Measurements from ENCODE around the gene SLC25A22. TPM values are rescaled to one million over a fixed set of nuclear protein-coding genes. Genes with fewer than 3 reads are reported as not detected.
A peak's percentile ranks its signal among the peaks of the same experiment; 100 is the strongest.

The SLC25A22 gene
- total and polyA plus RNA-seq, 9 of the 15 experiments (the other 6 are each of a cell fraction or from before 2014, with no cell fraction given) = 0.41 to 55.4 (median 11.4) TPM

- TF ChIP-seq CREB1 (IDR thresholded peaks at IDR 0.05) (no peak), CREB1 (CRISPR knock-in tag; IDR thresholded peaks at IDR 0.05) (no peak), SAFB (IDR thresholded peaks at IDR 0.05; ENCODE audit: borderline replicate concordance, low read depth, low read length) (no peak), PTBP1 (IDR thresholded peaks at IDR 0.05; ENCODE audit: low read depth, low read length) (no peak), SRSF3 (IDR thresholded peaks at IDR 0.05; ENCODE audit: insufficient read depth, low read length) (no peak), ZNF41 (CRISPR knock-in tag; conservative IDR thresholded peaks at IDR 0.05) (no peak), TFAM (CRISPR knock-in tag; conservative IDR thresholded peaks at IDR 0.05) (no peak), HNRNPUL1 (IDR thresholded peaks at IDR 0.05; ENCODE audit: low read length) (no peak), HINFP (tag; conservative IDR thresholded peaks at IDR 0.05; ENCODE audit: low read depth) (no peak)
Measured at GRCh38 chr11:745428-745827, 52.7 kb downstream of the SLC25A22 start (continued).

DNA sequence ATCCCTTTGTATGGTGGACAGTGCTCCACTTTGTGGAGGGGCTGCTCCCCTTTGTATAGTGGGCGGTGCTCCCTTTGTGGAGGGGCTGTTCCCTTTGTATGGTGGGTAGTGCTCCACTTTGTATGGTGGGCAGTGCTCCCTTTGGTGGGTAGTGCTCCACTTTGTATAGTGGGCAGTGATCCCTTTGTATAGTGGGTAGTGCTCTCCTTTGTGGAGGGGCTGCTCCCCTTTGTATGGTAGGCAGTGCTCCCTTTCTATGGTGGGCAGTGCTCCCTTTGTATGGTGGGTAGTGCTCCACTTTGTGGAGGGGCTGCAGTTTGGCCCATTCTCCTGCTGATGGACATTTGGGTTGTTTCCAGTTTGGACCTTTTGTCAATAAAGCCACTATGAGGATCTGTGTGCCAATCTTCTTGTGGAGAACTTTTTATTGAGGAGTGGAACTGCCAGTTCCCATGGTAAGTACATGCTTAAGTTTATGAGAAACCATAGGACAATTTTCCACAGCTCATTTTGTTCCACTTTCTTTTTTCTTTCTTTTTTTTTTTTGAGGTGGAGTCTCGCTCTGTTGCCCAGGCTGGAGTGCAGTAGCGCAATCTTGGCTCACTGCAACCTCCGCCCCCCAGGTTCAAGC, 55.4 kb downstream of the SLC25A22 start:
- no peak for FAIRE-seq
- H3K9me3 ChIP-seq (replicated peaks; ENCODE audit: control insufficient read depth, insufficient read depth, low read depth, low read length) = no peaks in the 10 kb centered on the region

More for the DNA sequence above, 55.4 kb downstream of the SLC25A22 start:
- CTCF ChIA-PET (ENCODE audit: low intra/inter-chr PET ratio) = no interaction called here
- Histone ChIP-seq H3K27me3 (ENCODE audit: control insufficient read depth in 2 of 2, insufficient read depth in 2 of 2, low read length in 2 of 2) (no peaks in the 10 kb centered on the region), H3K4me3 (no peak overlapping the region), H3K27ac (ENCODE audit: extremely low read depth, low read depth, low read length) (no peak overlapping the region), H3K79me2 (ENCODE audit: control insufficient read depth, insufficient read depth, low read length) (peaks cover 5% of the 10 kb centered on the region), H4K20me1 (replicated peaks; ENCODE audit: control insufficient read depth, insufficient read depth, low read length) (no peaks in the 10 kb centered on the region), H3K4me2 (ENCODE audit: insufficient read depth, low read length) (no peak overlapping the region), H3K36me3 (ENCODE audit: control insufficient read depth, insufficient read depth, low read length) (no peaks in the 10 kb centered on the region), H3K4me1 (replicated peaks in 1 of 2; ENCODE audit: control insufficient read depth in 2 of 2, insufficient read depth in 2 of 2, low read length in 2 of 2) (peaks cover 19 to 43% of the 10 kb centered on the region in 2 experiments; a peak in 4 of 5 replicates), H2AFZ (ENCODE audit: low read depth, low read length) (no peak overlapping the region), H3K9ac (ENCODE audit: insufficient read depth in 1 of 2, low read depth in 2 of 2, low read length in 2 of 2) (no peak overlapping the region), H3K9me1 (ENCODE audit: control insufficient read depth, insufficient read depth, low read length) (peaks cover 3% of the 10 kb centered on the region)
- DNase-seq (ENCODE audit: extremely low read depth in 1 of 4, low spot score in 3 of 4) (no peak), ATAC-seq (no peak)
- intact Hi-C loops (cut with micrococcal nuclease) (no loop called here), in situ Hi-C loops (cut with MboI) (no loop called here)
- BruUV-seq (replicated peaks) = no TSS peak
- 56% methylated on average over 1 of the region's 4 CpGs for WGBS (ENCODE audit: insufficient coverage, low coverage, missing lambda C conversion rate)
- 0 out of 2 replicates have a peak, but pooled peaks have one; percentile 36 for TF ChIP-seq GATAD2A (IDR thresholded peaks at IDR 0.05)
- TF ChIP-seq MCM2 (IDR thresholded peaks at IDR 0.05; ENCODE audit: low read depth) = peak; percentile 86
- TF ChIP-seq PKNOX1 (IDR thresholded peaks at IDR 0.05) = peak; percentile 48; the same call in 1 of the 2 replicates
- TF ChIP-seq ZNF263 (CRISPR knock-in tag; IDR thresholded peaks at IDR 0.05; ENCODE audit: borderline replicate concordance) = peak; percentile 100
- no peak for TF ChIP-seq ARHGAP35 (IDR thresholded peaks at IDR 0.05; ENCODE audit: partially characterized antibody)
- TF ChIP-seq RBM14 (IDR thresholded peaks at IDR 0.05; ENCODE audit: borderline replicate concordance, insufficient read depth, low read depth, low read length) = no peak
- POLR2A ChIA-PET = interaction anchor here (0.8 kb wide), 1 partner anchor 141 kb away, joined by 3 read pairs; no protein-coding TSS in a partner anchor

Measured in K562 (cell line).